Measurements from ENCODE around the gene ERC1.
"Not testable (repeated sequence)": the region's sequence is repeated elsewhere in the genome, so short reads cannot be mapped to it uniquely, and the experiment has no call there.

ERC1 gene

GRCh38 chr12:1330477-1330827 is 339.4 kb downstream of the ERC1 start:
- DNase-seq, result no peak

DNA sequence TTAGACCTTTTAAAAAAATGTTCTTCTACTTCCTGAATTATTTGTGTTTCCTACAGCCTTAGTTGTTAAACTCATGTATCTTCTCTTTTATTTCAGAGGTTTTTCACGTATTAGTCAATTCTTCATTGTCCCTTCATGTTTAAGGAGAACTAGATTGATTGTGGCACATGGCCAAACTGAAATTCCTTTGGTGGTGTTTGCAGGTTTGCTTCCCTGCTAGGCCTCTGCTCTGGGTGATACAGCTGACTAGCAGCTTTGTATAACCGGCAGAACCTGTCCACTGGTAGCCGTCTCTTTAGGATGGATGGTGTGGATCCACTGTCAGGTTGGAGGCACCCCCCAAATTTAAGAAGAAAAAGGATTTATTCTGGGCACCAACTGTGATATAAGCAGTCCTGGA is 341.3 kb downstream of the ERC1 start:
- DNase-seq, result no peak

GRCh38 chr12:1338483-1339177 is 347.6 kb downstream of the ERC1 start:
- DNase-seq, result no peak

- DNase-seq, result not testable (repeated sequence)
Observed at GRCh38 chr12:1339178-1339541, 348.1 kb downstream of the ERC1 start.

DNA sequence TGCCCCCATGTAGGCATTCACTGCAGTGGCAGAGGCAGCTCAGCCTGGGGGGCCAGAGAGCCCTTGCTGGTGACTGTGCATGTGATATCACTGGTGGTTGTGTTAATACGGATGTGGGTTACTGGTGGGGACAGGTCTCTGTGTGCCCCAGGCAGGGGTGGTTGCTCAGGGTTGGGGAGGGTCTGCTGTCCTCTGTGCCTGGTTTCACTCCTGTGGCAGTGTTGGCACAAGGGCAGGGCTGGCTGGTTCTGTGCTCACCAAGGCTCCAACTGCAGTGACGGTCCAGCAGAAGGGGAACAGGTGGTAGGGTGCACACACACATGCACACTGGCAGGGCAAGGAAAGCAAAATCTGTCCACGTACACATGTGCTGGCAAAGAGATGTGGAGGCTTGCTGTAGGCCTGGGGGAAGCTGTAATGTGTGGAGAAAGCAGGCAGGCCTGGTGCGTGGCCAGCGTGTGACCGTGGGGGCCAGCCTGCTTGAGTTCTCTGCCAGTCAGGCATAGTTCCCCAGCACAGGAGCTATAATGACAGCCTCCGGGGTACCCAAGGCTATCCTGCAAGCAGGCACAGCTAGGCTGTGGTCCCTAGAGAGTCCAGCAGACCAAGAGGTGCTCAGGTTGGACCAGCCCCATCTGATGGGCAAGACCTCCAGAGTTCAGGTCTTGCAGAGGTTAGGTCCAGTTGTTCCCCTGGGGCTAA is 348.7 kb downstream of the ERC1 start:
- DNase-seq, result no peak

DNA sequence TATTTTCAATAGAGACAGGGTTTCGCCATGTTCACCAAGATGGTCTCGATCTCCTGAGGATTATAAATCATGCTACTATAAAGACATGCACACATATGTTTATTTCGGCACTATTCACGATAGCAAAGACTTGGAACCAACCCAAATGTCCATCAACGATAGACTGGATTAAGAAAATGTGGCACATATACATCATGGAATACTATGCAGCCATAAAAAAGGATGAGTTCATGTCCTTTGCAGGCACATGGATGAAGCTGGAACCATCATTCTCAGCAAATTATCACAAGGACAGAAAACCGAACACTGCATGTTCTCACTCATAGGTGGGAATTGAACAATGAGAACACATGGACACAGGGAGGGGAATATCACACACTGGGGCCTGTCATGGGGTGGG is 350.2 kb downstream of the ERC1 start:
- not testable (repeated sequence) for DNase-seq

DNA sequence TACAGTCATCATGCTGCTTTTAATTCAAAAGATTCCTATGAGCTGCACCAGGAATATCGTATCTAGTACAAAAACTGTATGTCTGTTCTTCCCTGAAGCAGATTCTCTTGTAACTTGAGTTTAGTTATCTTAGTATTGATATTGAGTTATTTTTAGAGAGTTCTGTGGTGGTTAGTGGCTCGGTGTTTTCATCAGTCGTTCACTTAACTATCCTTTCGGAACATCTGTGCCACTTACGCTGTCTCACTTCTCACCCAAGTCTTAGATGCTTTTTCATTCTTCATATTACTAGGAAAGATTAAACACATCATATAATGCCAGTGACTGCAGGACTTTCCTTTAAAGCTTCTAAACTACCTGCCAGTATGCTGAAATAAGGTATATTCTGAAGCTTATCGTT is 352.4 kb downstream of the ERC1 start:
- DNase-seq, result no peak

GRCh38 chr12:1344245-1344644 is 353.2 kb downstream of the ERC1 start:
- DNase-seq, result no peak

- no peak for DNase-seq
Observed at GRCh38 chr12:1346126-1346525, 355.1 kb downstream of the ERC1 start.

GRCh38 chr12:1347294-1347693 is 356.3 kb downstream of the ERC1 start:
- DNase-seq, result no peak

GRCh38 chr12:1348606-1349005 is 357.6 kb downstream of the ERC1 start:
- DNase-seq, result no peak

DNA sequence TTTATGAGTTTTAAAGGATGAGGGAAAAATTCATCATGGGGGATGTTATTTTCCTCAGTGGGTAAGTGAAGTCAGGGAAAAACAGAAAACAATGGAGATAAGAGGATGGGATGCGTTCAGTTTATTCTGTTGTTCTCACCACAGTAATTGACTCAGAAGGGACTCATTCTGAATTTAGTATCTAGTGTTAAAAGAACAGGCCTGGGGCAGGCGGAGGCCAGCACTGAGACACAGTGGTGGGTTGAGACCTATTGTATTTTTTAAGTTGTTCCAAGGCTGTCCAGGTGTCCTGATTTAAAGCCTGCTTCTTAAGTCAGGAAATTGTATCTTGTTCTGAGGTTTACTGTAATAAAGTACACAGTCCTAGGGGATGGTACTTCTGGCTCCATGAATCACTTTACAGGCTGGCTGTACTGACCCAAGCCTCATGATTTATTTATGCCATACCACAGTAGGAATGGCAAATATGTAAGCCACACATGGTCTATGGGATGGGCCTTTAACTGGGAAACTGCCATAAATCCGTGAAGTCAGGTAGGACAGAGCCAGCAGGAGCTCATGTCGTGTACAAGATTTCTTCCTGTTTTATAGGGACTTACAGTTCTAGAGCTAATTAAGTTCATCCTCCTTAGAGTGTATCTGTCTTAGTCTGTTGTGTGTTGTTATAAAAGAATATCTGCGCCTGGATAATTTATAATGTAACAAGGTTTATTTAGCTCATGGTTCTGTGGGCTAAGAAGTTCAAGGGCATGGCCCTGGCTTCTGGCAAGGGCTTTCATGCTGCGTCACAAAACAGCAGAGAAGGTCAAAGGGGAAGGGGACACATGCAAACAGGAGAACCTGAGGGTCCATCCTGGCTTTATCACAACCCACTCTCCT is 359.3 kb downstream of the ERC1 start:
- DNase-seq, result no peak

GRCh38 chr12:1350934-1351240 is 359.9 kb downstream of the ERC1 start:
- DNase-seq, result no peak

DNA sequence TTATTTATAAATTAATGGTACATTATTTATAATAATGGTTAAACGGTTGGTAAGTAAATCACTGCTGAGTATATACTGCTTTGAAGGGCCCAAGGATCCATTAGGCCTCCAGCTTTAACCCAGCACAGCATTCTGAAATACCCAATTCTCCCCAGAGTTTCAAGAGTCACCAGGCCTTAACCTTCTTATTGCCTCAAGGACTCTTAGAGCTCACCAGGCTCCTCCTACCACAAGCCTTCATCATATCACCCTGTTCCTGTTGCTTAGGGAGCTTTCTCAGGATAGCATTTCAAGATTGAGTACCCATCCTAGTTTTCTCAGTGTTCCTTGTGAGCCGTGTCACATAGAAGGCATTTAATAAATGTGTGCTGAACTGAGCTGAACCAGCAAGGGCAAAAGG is 360.9 kb downstream of the ERC1 start:
- no peak for DNase-seq

DNA sequence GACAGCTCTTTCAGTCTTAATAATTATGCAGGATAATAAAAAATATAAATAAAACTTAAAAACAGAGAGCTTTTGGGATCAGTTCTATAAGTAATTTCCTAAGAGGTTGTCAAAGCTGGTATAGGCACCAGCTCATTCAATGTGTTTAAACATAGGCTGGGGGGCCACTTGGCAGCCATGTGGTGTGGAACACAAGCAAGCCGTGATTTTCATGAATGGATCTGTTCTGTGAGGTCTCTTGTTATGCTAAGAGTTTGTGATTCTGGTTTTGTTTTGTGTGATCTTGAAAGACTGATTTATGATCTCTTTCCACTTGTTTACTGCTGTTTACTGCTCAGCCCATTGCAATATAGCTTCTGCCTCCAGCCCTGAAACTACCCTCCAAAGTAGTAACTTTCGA is 362.4 kb downstream of the ERC1 start:
- DNase-seq, result no peak

DNA sequence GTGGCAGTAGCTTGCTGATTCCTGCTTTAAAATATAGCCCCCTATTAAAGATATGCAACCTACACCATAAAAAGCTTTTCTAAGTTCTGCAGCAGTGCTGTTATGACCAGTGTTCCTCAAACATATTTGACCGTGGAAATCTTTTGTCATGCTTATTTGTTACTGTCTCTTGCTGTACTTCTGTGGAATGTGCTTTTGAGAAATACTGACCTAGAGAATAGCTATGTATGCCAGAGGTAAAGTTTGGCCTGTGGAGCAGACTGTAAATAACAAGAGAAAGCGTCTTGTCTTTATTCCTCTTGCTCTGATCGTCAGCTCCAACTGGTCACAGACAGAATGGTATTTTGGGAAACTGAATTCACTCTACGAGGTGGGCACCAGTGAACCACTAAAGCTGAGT is 364.4 kb downstream of the ERC1 start:
- no peak for DNase-seq

GRCh38 chr12:1355871-1356270 is 364.8 kb downstream of the ERC1 start:
- DNase-seq, result not testable (repeated sequence)

GRCh38 chr12:1356285-1356684 is 365.3 kb downstream of the ERC1 start:
- no peak for DNase-seq

GRCh38 chr12:1357171-1357570 is 366.1 kb downstream of the ERC1 start:
- DNase-seq, result no peak

DNA sequence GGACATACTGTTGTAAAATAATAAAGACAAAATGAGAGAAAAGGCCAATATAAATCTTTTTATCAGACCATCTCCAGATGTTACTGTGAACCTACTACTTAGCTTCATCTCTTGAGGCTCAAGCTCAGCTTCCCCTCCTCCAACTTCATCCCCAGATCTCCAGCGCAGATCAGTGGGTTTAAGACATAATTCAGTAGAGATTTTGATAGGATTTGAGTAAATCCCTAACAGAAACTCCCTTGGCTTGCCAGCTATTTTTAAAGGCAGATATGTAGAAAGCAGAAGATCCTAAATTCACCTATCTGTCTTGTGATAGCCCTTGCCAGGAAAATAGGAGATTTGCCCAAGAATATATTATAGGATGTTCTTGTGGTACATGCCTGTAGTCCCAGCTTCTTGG is 366.7 kb downstream of the ERC1 start:
- no peak for DNase-seq

GRCh38 chr12:1360441-1361210 is 369.6 kb downstream of the ERC1 start:
- DNase-seq, result no peak

GRCh38 chr12:1362143-1362662 is 371.2 kb downstream of the ERC1 start:
- no peak for DNase-seq

- DNase-seq, result no peak
Observed at GRCh38 chr12:1365703-1366102, 374.7 kb downstream of the ERC1 start.
